ENCODE results near the gene UPK1A.
"Not testable (repeated sequence)": the region's sequence is repeated elsewhere in the genome, so short reads cannot be mapped to it uniquely, and the experiment has no call there.

The UPK1A gene

GRCh38 chr19:35718345-35719041 lies 52.2 kb downstream of the UPK1A start:
- no peak for DNase-seq (ENCODE audit: low spot score)

- no peak for DNase-seq (ENCODE audit: low spot score)
Measured at GRCh38 chr19:35719402-35720162, 53.3 kb downstream of the UPK1A start.

- DNase-seq (ENCODE audit: low spot score) = no peak
Measured at GRCh38 chr19:35720163-35720524, 53.8 kb downstream of the UPK1A start.

GRCh38 chr19:35720648-35721047 lies 54.3 kb downstream of the UPK1A start:
- DNase-seq (ENCODE audit: low spot score) = no peak

GRCh38 chr19:35721374-35721773 lies 55.1 kb downstream of the UPK1A start:
- DNase-seq (ENCODE audit: low spot score) = no peak

GRCh38 chr19:35722461-35722860 lies 56.1 kb downstream of the UPK1A start:
- DNase-seq (ENCODE audit: low spot score) = no peak

GRCh38 chr19:35722897-35723296 lies 56.6 kb downstream of the UPK1A start:
- no peak for DNase-seq (ENCODE audit: low spot score)

- DNase-seq (ENCODE audit: low spot score) = no peak
Measured at GRCh38 chr19:35723671-35724070, 57.4 kb downstream of the UPK1A start.

- not testable (repeated sequence) for DNase-seq (ENCODE audit: low spot score)
Measured at GRCh38 chr19:35724132-35724531, 57.8 kb downstream of the UPK1A start.

GRCh38 chr19:35724560-35724959 lies 58.2 kb downstream of the UPK1A start:
- DNase-seq (ENCODE audit: low spot score) = no peak

GRCh38 chr19:35725216-35725861 lies 59.0 kb downstream of the UPK1A start:
- no peak for DNase-seq (ENCODE audit: low spot score)

GRCh38 chr19:35727053-35727955 lies 61.0 kb downstream of the UPK1A start:
- no peak for DNase-seq (ENCODE audit: low spot score)
